Measurements from ENCODE around the gene RFK.
"Not testable (repeated sequence)": the region's sequence is repeated elsewhere in the genome, so short reads cannot be mapped to it uniquely, and the experiment has no call there.

The RFK gene

GRCh38 chr9:76369583-76369982 is 24.6 kb downstream of the RFK start:
- DNase-seq, result no peak

GRCh38 chr9:76366275-76366674 is 28.0 kb downstream of the RFK start:
- DNase-seq, result no peak

- DNase-seq, result no peak
These were observed 29.2 kb downstream of the RFK start for GRCh38 chr9:76365028-76365427.

- no peak for DNase-seq
These were observed 31.2 kb downstream of the RFK start for GRCh38 chr9:76363032-76363395.

GRCh38 chr9:76362332-76363031 is 31.7 kb downstream of the RFK start:
- DNase-seq, result not testable (repeated sequence)

- DNase-seq, result no peak
These were observed 34.5 kb downstream of the RFK start for GRCh38 chr9:76359766-76360165.

GRCh38 chr9:76359365-76359764 is 34.9 kb downstream of the RFK start:
- no peak for DNase-seq

GRCh38 chr9:76358628-76359280 is 35.5 kb downstream of the RFK start:
- DNase-seq, result no peak

GRCh38 chr9:76357555-76357954 is 36.7 kb downstream of the RFK start:
- no peak for DNase-seq

GRCh38 chr9:76355886-76356285 is 38.3 kb downstream of the RFK start:
- DNase-seq, result no peak

GRCh38 chr9:76354221-76354620 is 40.0 kb downstream of the RFK start:
- no peak for DNase-seq

- no peak for DNase-seq
These were observed 40.9 kb downstream of the RFK start for GRCh38 chr9:76353280-76353679.

GRCh38 chr9:76352026-76352620 is 42.1 kb downstream of the RFK start:
- DNase-seq, result no peak

- no peak for DNase-seq
These were observed 43.2 kb downstream of the RFK start for GRCh38 chr9:76351006-76351405.

GRCh38 chr9:76349865-76350264 is 44.4 kb downstream of the RFK start:
- DNase-seq, result no peak

GRCh38 chr9:76342858-76343257 is 51.4 kb downstream of the RFK start:
- DNase-seq, result no peak

GRCh38 chr9:76342201-76342600 is 52.0 kb downstream of the RFK start:
- DNase-seq, result no peak

- DNase-seq, result no peak
These were observed 52.6 kb downstream of the RFK start for GRCh38 chr9:76341616-76342015.

- no peak for DNase-seq
These were observed 55.8 kb downstream of the RFK start for GRCh38 chr9:76338418-76338817.

GRCh38 chr9:76336027-76336426 is 58.2 kb downstream of the RFK start:
- DNase-seq, result no peak

Measured in amniotic stem cell (primary cell).